NCI-H1105 treated with DMSO at 0.1 percent for 48 hours (cell line): ENCODE measurements around the gene ZMIZ1.
A peak's percentile ranks its signal among the peaks of the same experiment; 100 is the strongest.

Experiments
- DNase-seq: peaks from one replicate; lab custom pipeline; 2025; lab: John Stamatoyannopoulos, UW

The ZMIZ1 gene

GRCh38 chr10:79052291-79053080, 16.3 kb upstream of the ZMIZ1 start:
- peak; percentile 42 for DNase-seq

GRCh38 chr10:79053081-79053434, 15.7 kb upstream of the ZMIZ1 start:
- DNase-seq, result no peak

GRCh38 chr10:79053481-79054202, 15.1 kb upstream of the ZMIZ1 start:
- no peak for DNase-seq

- DNase-seq, result no peak
Observed at GRCh38 chr10:79054203-79055099, 14.3 kb upstream of the ZMIZ1 start.

- no peak for DNase-seq
Observed at GRCh38 chr10:79055100-79055782, 13.5 kb upstream of the ZMIZ1 start.

- no peak for DNase-seq
Observed at GRCh38 chr10:79055892-79056291, 12.9 kb upstream of the ZMIZ1 start.

GRCh38 chr10:79056361-79056735, 12.4 kb upstream of the ZMIZ1 start:
- no peak for DNase-seq

GRCh38 chr10:79056736-79057391, 11.9 kb upstream of the ZMIZ1 start:
- DNase-seq, result no peak

GRCh38 chr10:79057481-79058275, 11.1 kb upstream of the ZMIZ1 start:
- no peak for DNase-seq

GRCh38 chr10:79058899-79059841, 9.6 kb upstream of the ZMIZ1 start:
- DNase-seq, result no peak

GRCh38 chr10:79059859-79060379, 8.8 kb upstream of the ZMIZ1 start:
- DNase-seq, result no peak

- no peak for DNase-seq
Observed at GRCh38 chr10:79060641-79061255, 8.0 kb upstream of the ZMIZ1 start.

- no peak for DNase-seq
Observed at GRCh38 chr10:79061441-79062315, 7.1 kb upstream of the ZMIZ1 start.

- no peak for DNase-seq
Observed at GRCh38 chr10:79063071-79063491, 5.7 kb upstream of the ZMIZ1 start.

GRCh38 chr10:79063661-79064492, 4.9 kb upstream of the ZMIZ1 start:
- DNase-seq, result no peak

- DNase-seq, result no peak
Observed at GRCh38 chr10:79065091-79065551, 3.6 kb upstream of the ZMIZ1 start.

GRCh38 chr10:79065853-79066252, 2.9 kb upstream of the ZMIZ1 start:
- no peak for DNase-seq
